ENCODE measurements around the gene STAB2. TPM values are rescaled to one million over a fixed set of nuclear protein-coding genes. Genes with fewer than 3 reads are reported as not detected.
A peak's percentile ranks its signal among the peaks of the same experiment; 100 is the strongest.

STAB2 gene
- total RNA-seq, 6 experiments from 2014 or later: 5.5 to 32.2 (median 18.5) TPM

DNA sequence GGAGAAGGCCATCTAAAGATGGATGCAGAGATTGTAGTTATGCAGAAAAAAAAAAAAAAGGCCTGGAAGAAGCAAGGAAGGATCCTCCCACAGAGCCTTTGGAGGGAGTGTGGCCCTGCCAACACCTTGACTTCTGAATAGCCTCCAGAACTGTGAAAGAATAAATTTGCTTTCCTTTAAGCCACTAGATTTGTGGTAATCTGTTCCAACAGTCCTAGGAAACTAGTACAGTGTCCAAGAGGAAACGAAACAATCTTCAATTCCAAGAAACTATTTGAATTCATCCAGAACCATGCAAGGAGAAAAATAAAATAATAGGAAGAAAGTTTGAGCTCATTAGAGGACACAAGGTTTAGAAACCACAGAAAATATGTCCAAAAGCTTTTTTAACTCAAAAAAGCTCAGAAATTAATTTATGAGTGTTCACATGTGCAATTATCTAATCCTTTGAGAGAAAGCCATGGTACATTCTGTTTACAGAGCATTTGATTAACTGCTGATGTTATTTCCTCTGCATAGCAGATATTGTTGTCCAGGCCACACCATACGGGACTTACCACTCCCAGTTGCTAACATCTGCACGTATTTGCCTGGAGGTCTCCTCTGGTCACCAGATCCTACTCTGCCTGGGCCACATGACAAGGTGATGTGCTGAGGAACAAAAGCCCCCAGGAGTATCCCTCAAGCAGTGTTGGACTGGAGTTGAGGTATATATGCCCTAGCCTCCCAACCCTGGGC is 30.0 kb upstream of the STAB2 start:
- DNase-seq: no peak
- Histone ChIP-seq H3K27me3 (no peaks in the 10 kb centered on the region), H3K27ac (no peak overlapping the region), H3K36me3 (no peaks in the 10 kb centered on the region), H3K4me3 (no peak overlapping the region), H3K9me3 (no peaks in the 10 kb centered on the region), H3K4me1 (no peaks in the 10 kb centered on the region)
- intact Hi-C loops (cut with DNase I): loop anchor here (10.0 kb wide), 2 partner anchors 612 to 672 kb away; no protein-coding TSS in a partner anchor
- peak; percentile 32 to 75 (median 51) for ATAC-seq
- TF ChIP-seq POLR2A (IDR thresholded peaks at IDR 0.05): no peak
- 53% methylated on average over 2 of the region's 3 CpGs for WGBS (ENCODE audit: insufficient coverage, low coverage, low lambda C conversion rate, missing lambda C conversion rate)

DNA sequence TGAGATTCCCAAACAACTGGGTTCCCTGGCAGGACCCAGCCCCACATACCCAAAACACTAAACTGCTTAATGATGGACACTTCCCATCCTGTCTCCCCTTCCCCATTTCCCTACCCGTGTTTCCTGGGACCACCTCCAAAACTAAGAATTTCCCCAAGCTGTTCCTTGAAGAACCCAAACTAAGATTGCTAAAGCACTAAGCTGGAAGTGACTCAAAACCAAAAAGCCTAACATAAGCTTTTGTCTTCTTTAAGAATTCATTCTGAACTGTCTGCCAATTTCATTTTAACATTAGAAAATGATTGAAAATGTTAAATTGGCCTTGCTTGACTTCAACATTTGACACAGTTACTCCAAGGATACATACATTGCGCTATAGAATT is 29.5 kb upstream of the STAB2 start:
- Histone ChIP-seq H3K9me3 (no peaks in the 10 kb centered on the region), H3K4me3 (no peak overlapping the region), H3K4me1 (no peaks in the 10 kb centered on the region), H3K27ac (no peak overlapping the region), H3K27me3 (no peaks in the 10 kb centered on the region), H3K36me3 (no peaks in the 10 kb centered on the region)
- no peak for TF ChIP-seq POLR2A (IDR thresholded peaks at IDR 0.05)
- TF ChIP-seq, protein P1, sequence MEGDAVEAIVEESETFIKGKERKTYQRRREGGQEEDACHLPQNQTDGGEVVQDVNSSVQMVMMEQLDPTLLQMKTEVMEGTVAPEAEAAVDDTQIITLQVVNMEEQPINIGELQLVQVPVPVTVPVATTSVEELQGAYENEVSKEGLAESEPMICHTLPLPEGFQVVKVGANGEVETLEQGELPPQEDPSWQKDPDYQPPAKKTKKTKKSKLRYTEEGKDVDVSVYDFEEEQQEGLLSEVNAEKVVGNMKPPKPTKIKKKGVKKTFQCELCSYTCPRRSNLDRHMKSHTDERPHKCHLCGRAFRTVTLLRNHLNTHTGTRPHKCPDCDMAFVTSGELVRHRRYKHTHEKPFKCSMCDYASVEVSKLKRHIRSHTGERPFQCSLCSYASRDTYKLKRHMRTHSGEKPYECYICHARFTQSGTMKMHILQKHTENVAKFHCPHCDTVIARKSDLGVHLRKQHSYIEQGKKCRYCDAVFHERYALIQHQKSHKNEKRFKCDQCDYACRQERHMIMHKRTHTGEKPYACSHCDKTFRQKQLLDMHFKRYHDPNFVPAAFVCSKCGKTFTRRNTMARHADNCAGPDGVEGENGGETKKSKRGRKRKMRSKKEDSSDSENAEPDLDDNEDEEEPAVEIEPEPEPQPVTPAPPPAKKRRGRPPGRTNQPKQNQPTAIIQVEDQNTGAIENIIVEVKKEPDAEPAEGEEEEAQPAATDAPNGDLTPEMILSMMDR (IDR thresholded peaks at IDR 0.05): no peak
- DNase-seq (no peak), ATAC-seq (no peak)
- intact Hi-C loops (cut with DNase I): loop anchor here (10.0 kb wide), 2 partner anchors 613 to 673 kb away; no protein-coding TSS in a partner anchor
- WGBS (ENCODE audit: insufficient coverage, low coverage, low lambda C conversion rate, missing lambda C conversion rate): 46% methylated on average over 2 of the region's 2 CpGs

DNA sequence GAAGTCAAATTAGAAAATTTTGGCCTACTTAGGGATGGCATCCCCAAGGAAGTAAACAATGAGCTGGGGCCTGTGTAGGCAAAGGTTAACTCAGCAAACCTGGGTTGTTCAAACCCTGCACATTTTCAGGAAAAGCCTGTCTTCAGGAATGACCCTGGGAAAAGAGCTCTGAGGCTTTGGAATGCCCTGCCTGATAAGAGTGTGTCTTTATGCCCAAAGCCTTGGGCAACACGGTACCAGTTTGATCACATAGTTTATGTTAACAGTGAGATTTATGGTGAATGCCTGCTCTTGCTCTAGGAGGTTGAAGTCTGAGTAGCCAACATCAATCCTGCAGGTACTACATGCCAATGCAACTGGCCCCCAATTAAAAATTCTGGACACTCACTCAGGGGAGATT is 28.2 kb upstream of the STAB2 start:
- no peak overlapping the region for H3K4me3 ChIP-seq
- 100% methylated on average over 1 of the region's 1 CpG for WGBS (ENCODE audit: insufficient coverage, low coverage, low lambda C conversion rate, missing lambda C conversion rate)
- intact Hi-C loops (cut with DNase I): loop anchor here (10.0 kb wide), 2 partner anchors 614 to 674 kb away; no protein-coding TSS in a partner anchor

DNA sequence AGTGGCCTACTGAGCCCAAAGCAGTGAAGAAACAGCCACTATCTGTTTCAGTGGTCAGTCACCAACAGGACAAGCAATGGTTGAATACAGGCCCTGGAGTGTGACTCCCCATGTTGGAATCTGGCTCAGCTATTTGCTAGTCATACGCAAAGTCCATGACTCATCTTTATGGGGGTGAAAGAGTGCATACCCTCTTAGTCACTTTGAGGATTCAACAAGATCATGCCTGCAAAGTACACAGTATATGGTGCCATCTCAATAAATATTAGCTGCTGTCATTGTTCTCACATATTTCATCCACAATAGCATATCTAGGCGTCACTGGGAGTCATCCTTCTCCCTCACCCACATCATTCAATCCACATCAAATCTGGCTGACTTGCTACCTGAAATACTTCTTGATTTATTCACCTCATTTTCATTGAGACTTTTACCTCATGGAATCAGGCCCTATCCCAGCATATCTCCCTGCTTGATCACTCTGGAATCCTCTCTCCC is 26.4 kb upstream of the STAB2 start:
- intact Hi-C loops (cut with DNase I): no loop called here
- 43% methylated on average over 1 of the region's 2 CpGs for WGBS (ENCODE audit: insufficient coverage, low coverage, low lambda C conversion rate, missing lambda C conversion rate)
- TF ChIP-seq, protein P1 (IDR thresholded peaks at IDR 0.05): no peak
- no peak for TF ChIP-seq POLR2A (IDR thresholded peaks at IDR 0.05)
- H3K4me3 ChIP-seq: no peak overlapping the region
- H3K27me3 ChIP-seq: no peaks in the 10 kb centered on the region
- no peak for DNase-seq
- no peaks in the 10 kb centered on the region for H3K36me3 ChIP-seq
- no peaks in the 10 kb centered on the region for H3K9me3 ChIP-seq
- ATAC-seq: peak in 1 of 4 donors; percentile 56
- H3K4me1 ChIP-seq: no peaks in the 10 kb centered on the region
- no peak overlapping the region for H3K27ac ChIP-seq

More for the DNA sequence above, 28.2 kb upstream of the STAB2 start:
- no peaks in the 10 kb centered on the region for H3K4me1 ChIP-seq
- no peak for ATAC-seq
- H3K27ac ChIP-seq: no peak overlapping the region
- no peaks in the 10 kb centered on the region for H3K27me3 ChIP-seq
- TF ChIP-seq, protein P1 (IDR thresholded peaks at IDR 0.05): no peak
- TF ChIP-seq POLR2A (IDR thresholded peaks at IDR 0.05): no peak
- no peaks in the 10 kb centered on the region for H3K36me3 ChIP-seq
- no peak for DNase-seq
- H3K9me3 ChIP-seq: no peaks in the 10 kb centered on the region

DNA sequence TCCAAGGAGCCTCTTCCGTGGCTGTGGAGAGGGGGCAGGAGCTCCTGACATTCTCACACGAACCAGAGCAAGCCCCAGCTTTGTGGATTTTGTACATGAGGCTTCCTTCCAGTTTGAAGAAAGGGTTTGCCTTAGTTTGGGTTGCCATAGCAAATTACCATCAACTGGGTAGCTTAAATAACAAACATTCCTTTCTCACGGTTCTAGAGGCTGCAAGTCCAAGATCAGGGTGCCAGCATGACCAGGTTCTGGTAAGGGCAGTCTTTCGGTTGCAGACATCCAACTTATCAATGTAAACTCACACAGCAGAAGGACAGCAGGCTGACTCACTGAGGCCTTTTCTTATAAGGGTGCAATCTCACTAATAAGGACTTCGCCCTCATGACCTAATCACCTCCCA is 25.9 kb upstream of the STAB2 start:
- Histone ChIP-seq H3K4me3 (no peak overlapping the region), H3K9me3 (no peaks in the 10 kb centered on the region), H3K4me1 (no peaks in the 10 kb centered on the region), H3K27me3 (no peaks in the 10 kb centered on the region), H3K36me3 (no peaks in the 10 kb centered on the region), H3K27ac (no peak overlapping the region)
- DNase-seq: no peak
- ATAC-seq: no peak
- intact Hi-C loops (cut with DNase I): no loop called here
- no peak for TF ChIP-seq POLR2A (IDR thresholded peaks at IDR 0.05)
- TF ChIP-seq, protein P1 (IDR thresholded peaks at IDR 0.05): no peak
- WGBS (ENCODE audit: insufficient coverage, low coverage, low lambda C conversion rate, missing lambda C conversion rate): 37% methylated on average over 4 of the region's 5 CpGs

Measured in right lobe of liver (tissue), 6 donors.